ENCODE results near the gene DENND2C.

Gene DENND2C

GRCh38 chr1:114677691-114678090, 7.8 kb upstream of the DENND2C start:
- no peak overlapping the region for H3K4me3 ChIP-seq (ENCODE audit: low read length)
- DNase-seq (ENCODE audit: low read depth) = no peak
- TF ChIP-seq CTCF (conservative IDR thresholded peaks at IDR 0.05; ENCODE audit: low read length) = no peak

DNA sequence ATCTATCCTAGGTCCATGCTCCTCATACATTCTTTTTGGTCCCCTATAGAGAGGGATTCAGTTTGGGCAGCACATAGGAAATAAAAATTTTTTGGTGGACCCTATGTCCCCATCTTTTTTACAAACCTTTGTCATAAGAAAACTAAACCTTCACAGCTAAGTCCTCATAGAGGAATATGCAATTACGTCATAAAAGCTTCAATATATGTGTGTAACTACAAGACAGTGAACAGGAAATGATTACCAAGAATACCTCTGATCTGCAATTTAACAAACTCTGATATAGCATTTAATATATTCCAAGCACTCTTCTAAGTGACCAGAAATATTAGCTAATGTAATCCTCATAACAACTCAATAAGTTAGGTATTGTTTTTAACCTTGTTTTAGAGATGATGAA, 6.3 kb upstream of the DENND2C start:
- DNase-seq (ENCODE audit: low read depth) = no peak
- H3K4me3 ChIP-seq (ENCODE audit: low read length) = no peak overlapping the region
- no peak for TF ChIP-seq CTCF (conservative IDR thresholded peaks at IDR 0.05; ENCODE audit: low read length)

DNA sequence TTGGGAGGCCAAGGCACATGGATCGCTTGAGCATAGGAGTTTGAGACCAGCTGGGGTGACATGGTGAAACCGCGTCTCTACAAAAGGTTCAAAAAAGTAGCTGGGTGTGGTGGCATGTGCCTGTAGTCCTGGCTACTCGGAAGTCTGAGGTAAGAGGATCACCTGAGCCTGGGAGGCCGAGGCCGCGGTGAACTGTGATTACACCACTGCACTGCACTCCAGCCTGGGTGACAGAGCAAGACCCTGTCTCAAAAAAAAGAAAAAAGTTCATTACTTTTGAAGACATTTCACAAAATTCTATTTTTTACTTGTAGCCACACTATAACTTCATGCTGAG, 2.1 kb upstream of the DENND2C start:
- H3K4me3 ChIP-seq (ENCODE audit: low read length) = no peak overlapping the region
- TF ChIP-seq CTCF (conservative IDR thresholded peaks at IDR 0.05; ENCODE audit: low read length) = no peak
- DNase-seq (ENCODE audit: low read depth) = no peak

- TF ChIP-seq CTCF (conservative IDR thresholded peaks at IDR 0.05; ENCODE audit: low read length) = peak; percentile 48
- DNase-seq (ENCODE audit: low read depth) = peak; percentile 16
- H3K4me3 ChIP-seq (ENCODE audit: low read length) = no peak overlapping the region
These were observed 1.4 kb upstream of the DENND2C start for GRCh38 chr1:114671011-114671938.

- peak; percentile 87 for DNase-seq (ENCODE audit: low read depth)
- peak overlapping the region; percentile 85 for H3K4me3 ChIP-seq (ENCODE audit: low read length)
- TF ChIP-seq CTCF (conservative IDR thresholded peaks at IDR 0.05; ENCODE audit: low read length) = peak; percentile 12; the same call in 1 of the 2 replicates
These were observed 498 bp upstream of the DENND2C start for GRCh38 chr1:114670083-114671010.

DNA sequence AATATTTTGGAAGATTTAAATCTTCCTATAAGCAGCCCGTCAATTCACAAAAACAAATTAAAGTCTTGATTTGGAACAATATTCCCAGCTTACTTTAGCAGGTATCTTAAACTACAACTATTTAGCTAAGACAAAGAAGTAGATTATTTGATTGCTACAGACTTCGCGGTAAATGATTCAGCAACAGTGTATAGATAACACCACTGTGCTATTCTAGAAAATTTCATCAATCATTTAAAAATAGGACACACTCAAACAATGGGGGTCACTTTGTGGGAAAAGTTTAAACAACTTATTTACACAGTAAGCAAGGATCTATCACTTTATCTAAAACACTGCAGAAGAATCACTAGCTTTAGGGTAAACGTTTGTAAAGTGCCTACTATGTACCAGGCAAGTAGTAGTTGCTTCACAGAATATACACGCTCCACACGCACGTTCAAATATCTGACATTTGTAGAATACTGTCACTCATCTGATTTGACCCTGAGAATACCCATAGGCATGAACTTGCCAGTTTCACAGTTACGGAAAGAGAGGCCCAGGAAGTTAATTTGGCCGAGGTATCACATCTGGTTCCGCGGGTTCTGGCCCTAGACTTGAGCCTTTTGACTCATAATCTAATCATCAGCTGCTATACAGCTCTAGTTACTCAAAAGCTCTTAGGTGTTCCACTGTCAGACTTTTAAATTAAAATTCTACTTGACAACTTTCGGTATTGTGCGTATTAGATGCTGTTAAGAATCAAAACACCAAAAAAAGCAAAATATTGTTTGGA, 876 bp downstream of the DENND2C start:
- TF ChIP-seq CTCF (conservative IDR thresholded peaks at IDR 0.05; ENCODE audit: low read length) = no peak
- DNase-seq (ENCODE audit: low read depth) = peak; percentile 42
- H3K4me3 ChIP-seq (ENCODE audit: low read length) = peak overlapping the region; percentile 85

Measured in AG10803 (cell line).